Dermis blood vessel endothelial cell (primary cell): ENCODE data around the gene HTR3D. TPM values are rescaled to one million over a fixed set of nuclear protein-coding genes. Genes with fewer than 3 reads are reported as not detected.
"Not testable (repeated sequence)": the region's sequence is repeated elsewhere in the genome, so short reads cannot be mapped to it uniquely, and the experiment has no call there.

Source experiments
- DNase-seq: peaks from one replicate; pipeline ENCODE4 v3.0.0; 2010
- total RNA-seq: library from RNA; depleted of rRNA; stranded (reverse); fragments of >200 nt; gene quantifications from 2 replicates; pipeline ENCODE4 v1.2.3, GENCODE V29; 2014

HTR3D gene
- total RNA-seq, 1 donor from 2014 or later = not detected

- no peak for DNase-seq
Observed at GRCh38 chr3:184068344-184068743, 36.8 kb downstream of the HTR3D start.

- not testable (repeated sequence) for DNase-seq
Observed at GRCh38 chr3:184071142-184071541, 39.6 kb downstream of the HTR3D start.

DNA sequence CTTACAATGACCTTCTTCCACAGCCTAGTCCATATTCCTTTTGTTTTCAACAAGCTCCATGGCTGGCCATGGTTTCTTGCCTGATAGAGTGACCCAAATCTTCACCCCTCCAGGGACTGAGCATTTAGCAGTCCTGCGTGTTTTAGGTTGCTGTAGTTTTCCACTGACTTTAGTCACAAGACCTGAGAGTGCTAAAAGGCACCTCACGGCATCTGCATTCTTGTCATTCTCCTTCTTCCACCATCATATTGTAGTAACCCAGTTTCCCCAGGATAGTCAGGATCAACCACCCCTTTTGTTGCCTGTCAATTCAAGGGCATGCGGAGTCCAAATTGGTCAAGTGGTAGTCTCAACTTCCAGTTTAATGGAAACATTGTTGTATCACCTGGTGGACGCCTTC, 42.1 kb downstream of the HTR3D start:
- no peak for DNase-seq

GRCh38 chr3:184075901-184076300, 44.4 kb downstream of the HTR3D start:
- DNase-seq = no peak

DNA sequence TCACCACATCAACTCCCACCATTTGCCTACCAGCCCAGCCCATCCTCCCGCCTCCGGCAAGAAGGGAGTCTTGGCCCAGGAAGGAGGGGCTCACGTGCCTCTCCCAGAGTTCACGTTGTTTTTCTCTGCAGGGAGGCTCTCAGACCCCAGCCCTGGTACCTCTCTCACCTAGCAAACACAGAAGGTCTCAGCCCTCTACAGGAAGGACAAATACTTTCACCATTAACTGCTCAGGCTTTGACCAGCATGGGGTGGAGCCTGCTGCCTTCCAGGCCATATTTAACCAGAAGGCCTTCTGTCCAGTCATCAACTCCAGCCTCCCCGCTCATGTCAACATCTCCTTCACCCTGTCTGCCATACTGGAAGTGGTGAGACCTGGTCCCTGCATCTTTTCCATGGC, 46.3 kb downstream of the HTR3D start:
- DNase-seq = no peak

GRCh38 chr3:184078851-184079250, 47.3 kb downstream of the HTR3D start:
- DNase-seq = no peak

- no peak for DNase-seq
Observed at GRCh38 chr3:184081116-184081830, 49.7 kb downstream of the HTR3D start.

- no peak for DNase-seq
Observed at GRCh38 chr3:184082034-184082433, 50.5 kb downstream of the HTR3D start.

DNA sequence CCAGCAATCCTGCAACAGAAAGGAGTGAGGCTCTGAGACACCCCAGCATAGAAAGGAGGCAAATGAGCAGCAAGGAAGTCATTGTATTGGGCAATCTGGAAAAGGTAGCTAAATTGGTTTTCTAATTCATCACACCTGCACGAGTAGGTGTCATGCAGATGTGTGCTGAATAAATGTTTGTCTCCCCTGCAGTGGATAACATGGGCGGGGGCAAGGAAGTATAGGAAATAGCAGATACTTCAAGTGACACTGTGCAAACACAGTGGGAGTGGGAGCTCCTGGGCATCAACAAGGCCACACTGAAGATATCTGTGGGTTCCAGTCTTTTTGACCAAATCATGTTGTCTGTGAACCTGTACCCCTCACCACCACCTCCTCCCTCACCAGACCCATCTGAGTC, 50.9 kb downstream of the HTR3D start:
- DNase-seq = no peak

- DNase-seq = peak; percentile 65
Observed at GRCh38 chr3:184085389-184085852, 53.9 kb downstream of the HTR3D start.

Other genes with a start within 250 kb of the HTR3D start
- 2.6 and 3.0 TPM in 2 replicates for gene MAP6D1, start 206.2 kb upstream of the HTR3D start, total RNA-seq
- 29.6 and 32.0 TPM in 2 replicates for gene PARL, start 146.9 kb upstream of the HTR3D start, total RNA-seq
- 13.7 and 19.1 TPM in 2 replicates for gene ABCC5, start 13.9 kb upstream of the HTR3D start, total RNA-seq
- gene HTR3C, start 21.3 kb downstream of the HTR3D start, total RNA-seq = 0.19 TPM in 1 of 2 replicates, not detected in the other
- gene HTR3E, start 65.3 kb downstream of the HTR3D start, total RNA-seq = not detected in 2 replicates
- 43.7 and 44.2 TPM in 2 replicates for gene EIF2B5, start 103.6 kb downstream of the HTR3D start, total RNA-seq
- 33.5 and 36.9 TPM in 2 replicates for gene DVL3, start 123.6 kb downstream of the HTR3D start, total RNA-seq
- 419 and 557 TPM in 2 replicates for gene AP2M1, start 143.1 kb downstream of the HTR3D start, total RNA-seq
- gene ABCF3, start 154.5 kb downstream of the HTR3D start, total RNA-seq = 44.5 and 58.4 TPM in 2 replicates
- 0.05 and 0.17 TPM in 2 replicates for gene VWA5B2, start 197.8 kb downstream of the HTR3D start, total RNA-seq
- gene ALG3, start 217.2 kb downstream of the HTR3D start, total RNA-seq = 36.8 and 40.6 TPM in 2 replicates
- gene EEF1AKMT4, start 217.9 kb downstream of the HTR3D start, total RNA-seq = 3.0 and 4.8 TPM in 2 replicates
- gene CAMK2N2, start 229.8 kb downstream of the HTR3D start, total RNA-seq = not detected in 2 replicates
- not detected in 2 replicates for gene ECE2, start 244.3 kb downstream of the HTR3D start, total RNA-seq